Astrocyte of the hippocampus (primary cell): Measurements from ENCODE around the gene MACROD2.

Source experiments
- DNase-seq: peaks from one replicate; pipeline ENCODE4 v3.0.0; 2011; ENCODE audit warnings: low read depth, low spot score

Gene MACROD2

GRCh38 chr20:15251171-15251570 lies 1255.9 kb downstream of the MACROD2 start:
- DNase-seq = no peak

GRCh38 chr20:15252304-15252703 lies 1257.0 kb downstream of the MACROD2 start:
- DNase-seq = no peak

- DNase-seq = no peak
These were observed 1258.1 kb downstream of the MACROD2 start for GRCh38 chr20:15253431-15253830.

- DNase-seq = no peak
These were observed 1261.6 kb downstream of the MACROD2 start for GRCh38 chr20:15256676-15257568.

GRCh38 chr20:15257569-15257870 lies 1262.2 kb downstream of the MACROD2 start:
- DNase-seq = no peak

GRCh38 chr20:15265581-15266309 lies 1270.4 kb downstream of the MACROD2 start:
- DNase-seq = no peak

- no peak for DNase-seq
These were observed 1272.6 kb downstream of the MACROD2 start for GRCh38 chr20:15267935-15268334.

- no peak for DNase-seq
These were observed 1282.7 kb downstream of the MACROD2 start for GRCh38 chr20:15278041-15278440.

GRCh38 chr20:15287329-15287728 lies 1292.0 kb downstream of the MACROD2 start:
- DNase-seq = no peak

- DNase-seq = no peak
These were observed 1292.8 kb downstream of the MACROD2 start for GRCh38 chr20:15288106-15288505.

- DNase-seq = no peak
These were observed 1294.0 kb downstream of the MACROD2 start for GRCh38 chr20:15289337-15289736.

- DNase-seq = no peak
These were observed 1297.1 kb downstream of the MACROD2 start for GRCh38 chr20:15292405-15292804.

GRCh38 chr20:15296422-15296821 lies 1301.1 kb downstream of the MACROD2 start:
- no peak for DNase-seq

- DNase-seq = no peak
These were observed 1302.0 kb downstream of the MACROD2 start for GRCh38 chr20:15297059-15297875.

GRCh38 chr20:15302075-15302474 lies 1306.8 kb downstream of the MACROD2 start:
- DNase-seq = no peak

GRCh38 chr20:15310361-15310760 lies 1315.0 kb downstream of the MACROD2 start:
- DNase-seq = peak; percentile 21

- DNase-seq = no peak
These were observed 1321.2 kb downstream of the MACROD2 start for GRCh38 chr20:15316556-15316955.

GRCh38 chr20:15317546-15318232 lies 1322.4 kb downstream of the MACROD2 start:
- no peak for DNase-seq

GRCh38 chr20:15318682-15319081 lies 1323.4 kb downstream of the MACROD2 start:
- no peak for DNase-seq

GRCh38 chr20:15319439-15319838 lies 1324.1 kb downstream of the MACROD2 start:
- no peak for DNase-seq

GRCh38 chr20:15320941-15321340 lies 1325.6 kb downstream of the MACROD2 start:
- DNase-seq = peak; percentile 19

GRCh38 chr20:15327123-15327522 lies 1331.8 kb downstream of the MACROD2 start:
- no peak for DNase-seq
